Measurements from ENCODE around the gene MUC5AC.

DNA sequence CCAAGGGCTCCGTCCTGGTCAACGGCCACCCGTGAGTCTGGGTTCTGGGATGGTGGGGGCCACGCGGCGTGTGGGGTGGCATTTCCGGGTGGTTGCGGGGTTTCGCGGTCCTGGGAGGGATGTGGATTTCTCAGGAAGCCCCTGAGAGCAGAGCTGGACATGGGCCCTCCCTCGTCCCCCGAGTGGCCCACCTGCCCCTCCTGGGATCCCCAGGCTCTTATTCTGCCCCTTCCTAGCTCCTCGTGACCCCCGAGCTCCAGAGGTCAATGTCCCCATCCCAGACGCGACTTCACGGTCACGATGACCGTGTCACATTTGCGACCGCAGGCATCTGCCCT is 4.4 kb downstream of the MUC5AC start:
- TF ChIP-seq, protein P1, sequence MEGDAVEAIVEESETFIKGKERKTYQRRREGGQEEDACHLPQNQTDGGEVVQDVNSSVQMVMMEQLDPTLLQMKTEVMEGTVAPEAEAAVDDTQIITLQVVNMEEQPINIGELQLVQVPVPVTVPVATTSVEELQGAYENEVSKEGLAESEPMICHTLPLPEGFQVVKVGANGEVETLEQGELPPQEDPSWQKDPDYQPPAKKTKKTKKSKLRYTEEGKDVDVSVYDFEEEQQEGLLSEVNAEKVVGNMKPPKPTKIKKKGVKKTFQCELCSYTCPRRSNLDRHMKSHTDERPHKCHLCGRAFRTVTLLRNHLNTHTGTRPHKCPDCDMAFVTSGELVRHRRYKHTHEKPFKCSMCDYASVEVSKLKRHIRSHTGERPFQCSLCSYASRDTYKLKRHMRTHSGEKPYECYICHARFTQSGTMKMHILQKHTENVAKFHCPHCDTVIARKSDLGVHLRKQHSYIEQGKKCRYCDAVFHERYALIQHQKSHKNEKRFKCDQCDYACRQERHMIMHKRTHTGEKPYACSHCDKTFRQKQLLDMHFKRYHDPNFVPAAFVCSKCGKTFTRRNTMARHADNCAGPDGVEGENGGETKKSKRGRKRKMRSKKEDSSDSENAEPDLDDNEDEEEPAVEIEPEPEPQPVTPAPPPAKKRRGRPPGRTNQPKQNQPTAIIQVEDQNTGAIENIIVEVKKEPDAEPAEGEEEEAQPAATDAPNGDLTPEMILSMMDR (IDR thresholded peaks at IDR 0.05; ENCODE audit: low read depth, low read length), result no peak
- TF ChIP-seq EZH2phosphoT487 (IDR thresholded peaks at IDR 0.05; ENCODE audit: low read depth), result no peak
